ENCODE results near the gene TMEM266.

Gene TMEM266

DNA sequence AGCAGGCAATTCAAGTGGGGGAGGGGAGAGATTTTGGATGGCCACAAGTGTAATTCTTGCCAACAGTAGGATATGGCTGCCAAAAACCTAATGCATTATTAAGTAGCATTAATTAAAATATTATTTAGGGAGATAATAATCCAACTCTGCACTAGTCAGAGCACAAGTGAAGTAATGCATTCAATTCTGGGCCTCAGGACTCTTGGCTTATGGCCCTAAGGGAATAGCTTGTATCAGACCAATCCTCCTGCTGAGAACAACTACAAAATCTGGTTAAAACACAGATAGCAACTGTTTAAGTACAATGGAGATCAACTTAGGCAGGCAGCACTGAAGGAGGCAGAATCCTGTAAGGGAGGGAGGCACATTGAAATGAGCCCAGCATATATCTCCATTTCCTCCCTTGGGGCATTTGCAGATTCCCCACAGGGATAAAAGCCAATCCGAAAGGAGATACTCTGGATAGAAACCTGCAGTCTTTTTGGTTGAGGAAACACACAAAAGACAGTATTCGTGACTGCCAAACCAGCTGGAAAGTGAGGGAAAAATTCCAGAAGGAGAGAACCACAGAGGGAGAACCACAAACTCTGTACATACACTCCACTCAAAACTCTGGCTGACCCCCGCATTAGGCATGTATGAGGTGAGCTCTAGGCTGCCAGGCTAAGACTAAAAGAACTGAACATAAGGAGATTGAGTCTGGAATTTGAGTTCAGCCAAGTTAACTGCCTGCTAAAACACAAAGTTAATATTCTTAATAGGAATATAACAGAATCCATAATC lies 194.1 kb downstream of the TMEM266 start:
- ChIA-PET POLR2A (no interaction called here), CTCF (interaction anchor here (1.2 kb wide), 1 partner anchor 117 kb away, joined by 3 read pairs; no protein-coding TSS in a partner anchor)
- Histone ChIP-seq H3K36me3 (ENCODE audit: control insufficient read depth in 2 of 2, insufficient read depth in 1 of 2, low read length in 2 of 2) (peaks cover 12 to 28% of the 10 kb centered on the region in 2 experiments), H3K4me3 (ENCODE audit: low read depth, low read length) (no peak overlapping the region), H3K4me1 (ENCODE audit: control insufficient read depth, insufficient read depth, low read length) (no peaks in the 10 kb centered on the region), H3K9me3 (ENCODE audit: control insufficient read depth, insufficient read depth, low read depth, low read length) (peaks cover 2% of the 10 kb centered on the region; the same call in 1 of the 2 replicates), H3K27ac (ENCODE audit: extremely low read depth, low read depth, low read length) (no peak overlapping the region)
- TF ChIP-seq ZNF223 (tag by site-specific recombination; IDR thresholded peaks at IDR 0.05), result no peak
- TF ChIP-seq ZIC2 (tag by site-specific recombination; IDR thresholded peaks at IDR 0.05), result no peak
- no peak for TF ChIP-seq HOXA7 (CRISPR knock-in tag; IDR thresholded peaks at IDR 0.05; ENCODE audit: borderline replicate concordance)
